IMR-90 (cell line): ENCODE data around the gene DEFB110.

Experiments
- BHLHE40 ChIP-seq: fragments of 150-350 bp; IDR thresholded peaks from 2 replicates; pipeline ENCODE4 v1.6.1; 2016; ENCODE audit warnings: mild to moderate bottlenecking, low read depth, low read length
- CEBPB ChIP-seq: IDR thresholded peaks from 2 replicates; pipeline ENCODE4 v1.6.1; 2012; ENCODE audit warnings: low read depth, low read length, improper control_type of control experiment
- MAFK ChIP-seq: IDR thresholded peaks from 2 replicates; pipeline ENCODE4 v1.6.1; 2012; ENCODE audit warnings: low read depth, low read length, improper control_type of control experiment
- MAZ ChIP-seq: IDR thresholded peaks from 2 replicates; pipeline ENCODE4 v1.6.1; 2012; ENCODE audit warnings: low read depth, mild to moderate bottlenecking, low read length, improper control_type of control experiment, moderate library complexity, borderline replicate concordance
- NFE2L2 ChIP-seq: fragments of 150-350 bp; IDR thresholded peaks from 2 replicates; pipeline ENCODE4 v1.6.1; 2016; ENCODE audit warnings: low read depth, mild to moderate bottlenecking, low read length
- POLR2A ChIP-seq: IDR thresholded peaks from 2 replicates; pipeline ENCODE4 v1.6.1; 2012; ENCODE audit warnings: mild to moderate bottlenecking, low read depth, low read length
- RAD21 ChIP-seq: IDR thresholded peaks from 2 replicates; pipeline ENCODE4 v1.6.1; 2012; ENCODE audit warnings: low read length, improper control_type of control experiment
- RCOR1 ChIP-seq: IDR thresholded peaks from 2 replicates; pipeline ENCODE4 v1.6.1; 2012; ENCODE audit warnings: mild to moderate bottlenecking, low read length, improper control_type of control experiment; ENCODE audit not compliant: insufficient replicate concordance
- RFX5 ChIP-seq: IDR thresholded peaks from 2 replicates; pipeline ENCODE4 v1.8.0; 2012; ENCODE audit warnings: low read depth, mild to moderate bottlenecking, low read length, moderate library complexity
- SMC3 ChIP-seq: fragments of 150-350 bp; IDR thresholded peaks from 2 replicates; pipeline ENCODE4 v1.6.1; 2016; ENCODE audit warnings: low read depth, mild to moderate bottlenecking, antibody characterized with exemption, low read length, moderate library complexity
- TF ChIP-seq, protein P1 (sequence below): conservative IDR thresholded peaks from 2 replicates; pipeline ENCODE4 v1.5.1; 2012; ENCODE audit warnings: mild to moderate bottlenecking, low read depth, low read length, improper control_type of control experiment
- TF ChIP-seq, protein P2 (sequence below): fragments of 150-350 bp; IDR thresholded peaks from 2 replicates; pipeline ENCODE4 v1.6.1; 2017; ENCODE audit warnings: mild to moderate bottlenecking, antibody characterized with exemption, low read length, low read depth

GRCh38 chr6:50056242-50056641 is 34.4 kb upstream of the DEFB110 start:
- TF ChIP-seq NFE2L2 (no peak), RFX5 (no peak), RAD21 (no peak), MAZ (no peak), POLR2A (no peak), RCOR1 (no peak), MAFK (no peak), CEBPB (no peak), SMC3 (no peak), BHLHE40 (no peak)
- TF ChIP-seq, protein P1, sequence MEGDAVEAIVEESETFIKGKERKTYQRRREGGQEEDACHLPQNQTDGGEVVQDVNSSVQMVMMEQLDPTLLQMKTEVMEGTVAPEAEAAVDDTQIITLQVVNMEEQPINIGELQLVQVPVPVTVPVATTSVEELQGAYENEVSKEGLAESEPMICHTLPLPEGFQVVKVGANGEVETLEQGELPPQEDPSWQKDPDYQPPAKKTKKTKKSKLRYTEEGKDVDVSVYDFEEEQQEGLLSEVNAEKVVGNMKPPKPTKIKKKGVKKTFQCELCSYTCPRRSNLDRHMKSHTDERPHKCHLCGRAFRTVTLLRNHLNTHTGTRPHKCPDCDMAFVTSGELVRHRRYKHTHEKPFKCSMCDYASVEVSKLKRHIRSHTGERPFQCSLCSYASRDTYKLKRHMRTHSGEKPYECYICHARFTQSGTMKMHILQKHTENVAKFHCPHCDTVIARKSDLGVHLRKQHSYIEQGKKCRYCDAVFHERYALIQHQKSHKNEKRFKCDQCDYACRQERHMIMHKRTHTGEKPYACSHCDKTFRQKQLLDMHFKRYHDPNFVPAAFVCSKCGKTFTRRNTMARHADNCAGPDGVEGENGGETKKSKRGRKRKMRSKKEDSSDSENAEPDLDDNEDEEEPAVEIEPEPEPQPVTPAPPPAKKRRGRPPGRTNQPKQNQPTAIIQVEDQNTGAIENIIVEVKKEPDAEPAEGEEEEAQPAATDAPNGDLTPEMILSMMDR, result no peak
- TF ChIP-seq, protein P2, sequence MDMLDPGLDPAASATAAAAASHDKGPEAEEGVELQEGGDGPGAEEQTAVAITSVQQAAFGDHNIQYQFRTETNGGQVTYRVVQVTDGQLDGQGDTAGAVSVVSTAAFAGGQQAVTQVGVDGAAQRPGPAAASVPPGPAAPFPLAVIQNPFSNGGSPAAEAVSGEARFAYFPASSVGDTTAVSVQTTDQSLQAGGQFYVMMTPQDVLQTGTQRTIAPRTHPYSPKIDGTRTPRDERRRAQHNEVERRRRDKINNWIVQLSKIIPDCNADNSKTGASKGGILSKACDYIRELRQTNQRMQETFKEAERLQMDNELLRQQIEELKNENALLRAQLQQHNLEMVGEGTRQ, result no peak
